Muscle layer of colon (tissue), 2 donors: ENCODE results near the gene SORCS1.

Experiments
- H3K27ac ChIP-seq: one replicate; pipeline ENCODE4 v1.7.0; 2013; ENCODE audit warnings: low read depth, mild to moderate bottlenecking, low read length, moderate library complexity
- H3K27me3 ChIP-seq, 2 donors: one replicate each; pipeline ENCODE4 v1.7.0; 2013; ENCODE audit warnings: low read length in 2 of 2, mild to moderate bottlenecking in 2 of 2; ENCODE audit not compliant: insufficient read depth in 2 of 2, control insufficient read depth in 1 of 2
- H3K36me3 ChIP-seq: one replicate; pipeline ENCODE4 v1.7.0; 2013; ENCODE audit warnings: mild to moderate bottlenecking, low read length; ENCODE audit not compliant: insufficient read depth
- H3K4me1 ChIP-seq: one replicate; pipeline ENCODE4 v1.7.0; 2013; ENCODE audit warnings: mild to moderate bottlenecking, low read length; ENCODE audit not compliant: insufficient read depth
- H3K4me3 ChIP-seq, 2 donors: one replicate each; pipeline ENCODE4 v1.7.0; 2013; ENCODE audit warnings: low read length in 2 of 2, low read depth in 1 of 2, mild to moderate bottlenecking in 1 of 2, moderate library complexity in 1 of 2
- H3K9ac ChIP-seq: one replicate; pipeline ENCODE4 v1.7.0; 2013; ENCODE audit warnings: low read length
- H3K9me3 ChIP-seq: one replicate; pipeline ENCODE4 v1.7.0; 2013; ENCODE audit warnings: mild to moderate bottlenecking, low read length
- donor health status: abdominal sarcoma.
- donor health status: Adenocarcinoma of cecum.

Gene SORCS1

DNA sequence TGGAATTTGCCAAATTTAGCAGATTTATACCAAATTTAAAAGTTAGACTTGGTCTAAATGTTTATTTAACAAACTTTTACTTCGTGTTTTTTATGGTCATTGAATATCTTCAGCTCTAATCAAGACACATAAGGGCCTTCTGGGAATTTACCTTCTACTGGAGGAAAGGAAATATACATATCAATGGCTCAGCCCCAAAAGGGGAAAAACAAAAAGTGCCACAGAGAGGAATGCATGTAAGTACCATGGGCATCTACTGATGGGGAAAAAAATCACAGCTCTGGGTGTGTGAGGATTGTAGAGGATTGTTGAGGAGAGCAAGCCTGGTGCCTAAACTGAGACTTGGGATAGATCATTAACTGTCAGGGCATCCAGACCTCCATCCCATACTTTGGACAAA is 260.3 kb downstream of the SORCS1 start:
- Histone ChIP-seq H3K9ac (no peak overlapping the region), H3K36me3 (no peaks in the 10 kb centered on the region), H3K9me3 (no peaks in the 10 kb centered on the region), H3K27ac (no peak overlapping the region), H3K4me1 (no peaks in the 10 kb centered on the region), H3K27me3 (no peaks in the 10 kb centered on the region), H3K4me3 (no peak overlapping the region)

DNA sequence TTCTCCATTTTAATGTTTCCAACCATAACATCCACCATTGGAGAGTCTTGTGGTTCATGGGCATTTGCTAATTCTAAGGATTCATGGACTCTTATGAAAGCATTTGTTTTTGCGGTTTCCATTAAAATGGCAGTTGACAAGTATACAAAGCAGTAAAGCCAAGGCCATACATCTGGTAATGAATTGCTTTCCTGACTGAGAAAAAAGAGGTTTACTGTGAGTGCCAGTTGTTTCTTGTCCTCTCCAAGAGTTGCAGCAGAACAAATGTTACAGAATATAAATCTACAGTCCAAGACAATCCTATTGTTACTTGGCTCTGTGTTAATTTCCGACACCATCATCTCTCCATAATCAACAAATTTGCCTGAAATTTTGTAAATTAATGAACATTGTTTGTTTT is 261.3 kb downstream of the SORCS1 start:
- H3K9me3 ChIP-seq: no peaks in the 10 kb centered on the region
- H3K4me1 ChIP-seq: peaks cover 7% of the 10 kb centered on the region
- H3K27me3 ChIP-seq: no peaks in the 10 kb centered on the region
- H3K27ac ChIP-seq: no peak overlapping the region
- no peaks in the 10 kb centered on the region for H3K36me3 ChIP-seq
- H3K4me3 ChIP-seq: no peak overlapping the region
- H3K9ac ChIP-seq: no peak overlapping the region

DNA sequence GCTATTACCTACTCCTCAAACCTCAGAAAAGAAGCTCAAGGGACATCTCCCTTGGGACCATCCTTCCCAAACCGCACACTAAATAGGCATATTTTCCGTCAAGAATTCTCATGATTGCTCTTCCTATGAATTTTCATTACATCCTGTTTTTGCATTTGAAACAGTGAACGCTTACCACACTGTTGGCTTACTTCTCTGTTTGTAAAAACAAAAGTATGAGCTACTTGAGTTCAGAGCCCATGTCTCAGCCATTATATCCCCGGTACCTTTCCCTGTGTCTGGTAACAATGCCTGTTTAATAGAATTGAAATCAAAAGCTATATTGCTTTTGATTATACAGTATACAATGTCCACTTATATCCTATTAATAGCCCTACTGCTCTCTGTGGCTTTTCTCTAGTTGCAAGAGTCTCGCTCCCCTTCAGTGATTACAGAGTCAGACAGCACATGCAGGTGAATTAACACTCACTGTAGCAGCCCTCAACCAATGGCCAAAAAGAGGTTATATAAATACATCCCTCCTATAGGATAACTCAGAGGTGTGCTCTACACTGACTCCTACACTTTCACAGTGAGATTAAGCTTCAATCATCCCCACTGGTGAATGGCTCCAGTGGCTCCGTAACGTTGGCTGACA is 264.4 kb downstream of the SORCS1 start:
- Histone ChIP-seq H3K4me3 (no peak overlapping the region), H3K27ac (no peak overlapping the region), H3K9ac (no peak overlapping the region), H3K9me3 (no peaks in the 10 kb centered on the region), H3K36me3 (no peaks in the 10 kb centered on the region), H3K4me1 (peaks cover 18% of the 10 kb centered on the region), H3K27me3 (no peaks in the 10 kb centered on the region)

DNA sequence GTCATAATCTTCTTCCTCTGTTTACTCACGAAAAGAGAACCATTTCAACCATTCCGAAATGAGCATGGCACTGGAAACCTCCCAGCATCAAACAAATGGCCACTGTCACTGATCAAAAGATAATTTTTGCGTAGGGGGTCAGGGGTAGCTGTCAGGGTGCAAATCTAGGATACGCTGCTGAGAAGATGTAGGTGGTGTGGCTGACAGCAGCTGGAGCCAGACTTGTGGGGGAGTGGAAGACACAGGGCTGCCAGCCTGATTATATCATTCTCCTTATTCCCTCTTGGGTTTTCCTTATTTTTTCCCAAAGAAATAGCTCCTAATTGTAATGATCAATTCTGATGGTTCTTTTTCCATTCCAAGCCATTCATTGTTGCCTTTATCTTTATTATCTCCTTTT is 266.1 kb downstream of the SORCS1 start:
- H3K27me3 ChIP-seq: no peaks in the 10 kb centered on the region
- no peak overlapping the region for H3K9ac ChIP-seq
- no peaks in the 10 kb centered on the region for H3K36me3 ChIP-seq
- peaks cover 32% of the 10 kb centered on the region for H3K4me1 ChIP-seq
- no peak overlapping the region for H3K4me3 ChIP-seq
- no peaks in the 10 kb centered on the region for H3K9me3 ChIP-seq
- no peak overlapping the region for H3K27ac ChIP-seq

DNA sequence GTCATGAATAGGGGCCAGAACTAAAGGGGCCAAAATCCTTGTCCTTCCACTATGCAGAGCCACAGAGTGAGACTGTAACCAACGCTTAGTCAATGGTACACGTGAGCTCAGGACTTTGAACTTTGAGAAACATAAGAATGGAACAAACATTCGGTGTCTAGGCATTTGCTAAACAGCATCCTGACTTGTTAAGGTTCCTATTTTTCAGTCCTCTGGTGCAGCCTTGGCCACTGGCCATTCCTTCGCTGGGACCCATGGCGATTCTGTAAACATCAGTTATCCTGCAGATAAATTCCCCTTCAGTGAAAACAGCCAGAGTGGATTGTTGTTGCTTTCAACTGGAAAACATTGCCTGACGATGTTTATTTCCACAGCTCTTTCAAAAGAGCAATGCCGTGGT is 266.8 kb downstream of the SORCS1 start:
- Histone ChIP-seq H3K27me3 (no peaks in the 10 kb centered on the region), H3K4me3 (no peak overlapping the region), H3K27ac (no peak overlapping the region), H3K36me3 (no peaks in the 10 kb centered on the region), H3K9me3 (no peaks in the 10 kb centered on the region), H3K9ac (no peak overlapping the region), H3K4me1 (peaks cover 34% of the 10 kb centered on the region)

DNA sequence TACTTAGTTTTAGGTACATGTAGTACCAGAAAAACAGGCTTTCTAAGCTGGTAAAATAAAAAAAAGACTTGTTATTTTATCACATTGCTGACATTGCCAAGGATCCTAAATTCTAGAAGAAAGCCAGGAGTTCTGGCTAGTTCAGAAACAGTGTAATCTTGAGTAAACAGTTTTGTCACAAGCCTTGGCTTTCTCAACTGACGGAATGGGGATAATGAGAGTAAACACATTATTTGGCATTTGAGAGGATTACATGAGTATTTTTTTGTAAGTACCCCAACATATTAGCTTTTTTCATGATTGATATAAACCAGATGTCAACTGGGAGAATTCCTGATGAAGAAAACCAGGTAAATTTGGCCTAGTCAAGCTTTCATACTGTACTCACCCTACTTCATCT is 269.8 kb downstream of the SORCS1 start:
- Histone ChIP-seq H3K27ac (peak overlapping the region; percentile 4), H3K9me3 (no peaks in the 10 kb centered on the region)

DNA sequence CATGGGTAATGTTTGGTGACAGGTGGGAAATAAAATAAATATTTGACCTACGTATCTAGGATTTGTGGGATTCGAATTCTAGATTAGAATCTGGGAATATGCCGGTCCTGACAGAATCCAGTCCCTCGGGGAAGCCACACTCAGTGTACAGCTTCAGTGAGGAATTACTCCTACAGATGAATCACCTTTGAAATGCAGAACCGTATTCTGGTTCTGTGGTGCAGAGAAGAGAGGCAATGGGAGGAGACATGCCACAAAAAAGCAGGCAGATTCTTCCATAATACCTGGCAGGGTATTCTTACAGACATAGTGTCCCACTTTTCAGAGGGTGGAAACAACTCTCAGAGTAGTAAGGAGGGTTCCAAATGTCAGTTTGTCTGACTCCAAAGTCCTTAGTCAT is 286.9 kb downstream of the SORCS1 start:
- no peaks in the 10 kb centered on the region for H3K4me1 ChIP-seq
- H3K36me3 ChIP-seq: no peaks in the 10 kb centered on the region
- no peaks in the 10 kb centered on the region for H3K9me3 ChIP-seq
- no peak overlapping the region for H3K4me3 ChIP-seq
- no peak overlapping the region for H3K9ac ChIP-seq
- H3K27ac ChIP-seq: no peak overlapping the region
- no peaks in the 10 kb centered on the region for H3K27me3 ChIP-seq

More for the DNA sequence above, 269.8 kb downstream of the SORCS1 start:
- Histone ChIP-seq H3K27me3 (no peaks in the 10 kb centered on the region), H3K9ac (no peak overlapping the region), H3K4me1 (peaks cover 34% of the 10 kb centered on the region), H3K4me3 (no peak overlapping the region), H3K36me3 (no peaks in the 10 kb centered on the region)

DNA sequence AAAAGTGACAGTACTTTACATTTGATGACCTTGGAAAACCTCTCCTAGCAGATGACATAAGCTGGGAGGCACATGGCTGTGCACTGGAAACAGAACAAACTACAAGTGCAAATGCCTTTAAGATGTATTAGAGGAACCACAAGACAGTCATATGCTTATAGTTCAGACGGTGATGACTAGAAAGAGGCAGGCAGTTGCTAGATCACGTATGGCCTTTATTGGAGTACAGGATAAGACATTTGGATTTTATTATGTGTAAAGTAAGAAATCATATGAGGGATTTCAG is 290.0 kb downstream of the SORCS1 start:
- Histone ChIP-seq H3K4me3 (no peak overlapping the region), H3K27me3 (no peaks in the 10 kb centered on the region), H3K9me3 (no peaks in the 10 kb centered on the region), H3K36me3 (no peaks in the 10 kb centered on the region), H3K4me1 (no peaks in the 10 kb centered on the region), H3K27ac (no peak overlapping the region), H3K9ac (no peak overlapping the region)

DNA sequence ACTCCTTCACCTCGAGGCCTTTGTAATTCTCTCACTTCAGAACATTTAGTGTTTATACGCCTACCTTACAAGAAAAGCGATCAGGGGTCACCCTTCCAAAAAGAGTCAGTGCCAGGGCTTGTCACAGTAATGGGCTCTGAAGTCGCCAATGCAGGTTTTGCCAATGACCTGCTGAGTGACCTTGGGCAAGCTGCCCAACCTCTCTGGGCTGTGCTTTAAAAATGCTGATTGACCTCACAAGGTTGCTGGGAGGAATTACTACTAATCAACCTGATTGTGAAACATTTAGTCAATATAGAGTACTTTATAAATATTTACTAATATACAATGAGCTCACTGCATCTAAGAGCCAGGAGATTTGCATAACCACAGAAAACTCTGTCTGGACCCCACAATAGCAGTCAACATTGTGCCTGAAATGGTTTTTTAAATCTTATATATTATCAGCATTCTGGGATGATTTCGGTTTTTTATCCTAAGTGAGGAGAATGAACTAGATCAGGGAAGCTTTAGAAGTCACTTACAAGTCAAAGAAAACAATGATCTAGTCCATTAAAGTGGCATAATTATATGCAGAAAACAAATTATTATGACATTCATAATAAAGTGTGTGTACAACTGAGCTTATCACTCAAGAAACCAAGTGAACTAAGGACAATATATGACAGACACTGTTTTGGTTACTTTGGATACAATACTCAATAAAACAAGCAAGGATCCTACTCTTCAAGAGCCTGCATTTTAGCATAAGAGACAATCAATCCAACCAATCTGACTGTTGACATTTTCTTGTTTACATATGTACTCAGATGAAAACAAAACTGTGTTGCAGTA is 290.5 kb downstream of the SORCS1 start:
- Histone ChIP-seq H3K27ac (no peak overlapping the region), H3K9me3 (no peaks in the 10 kb centered on the region), H3K4me3 (no peak overlapping the region), H3K9ac (no peak overlapping the region), H3K36me3 (no peaks in the 10 kb centered on the region), H3K27me3 (no peaks in the 10 kb centered on the region), H3K4me1 (no peaks in the 10 kb centered on the region)

DNA sequence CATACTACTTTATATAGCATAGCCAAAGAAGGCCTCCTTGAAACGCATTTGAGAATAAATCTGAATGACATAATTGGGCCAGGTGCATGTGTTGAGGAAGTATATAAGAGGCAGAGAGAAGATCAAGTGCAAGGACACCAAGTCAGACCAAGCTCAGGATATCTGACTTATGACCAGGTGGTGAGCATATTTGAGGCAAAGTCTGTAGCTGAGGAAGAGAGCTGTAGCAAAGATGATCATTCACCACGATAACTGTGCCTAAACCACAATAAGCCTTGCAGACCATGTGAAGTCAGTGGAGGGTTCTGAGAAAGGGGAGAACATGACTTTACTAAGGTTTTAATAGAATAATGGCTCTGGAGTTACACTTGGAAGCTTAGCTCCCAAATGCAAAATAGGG is 292.3 kb downstream of the SORCS1 start:
- H3K4me1 ChIP-seq: no peaks in the 10 kb centered on the region
- no peaks in the 10 kb centered on the region for H3K27me3 ChIP-seq
- no peaks in the 10 kb centered on the region for H3K9me3 ChIP-seq
- no peak overlapping the region for H3K27ac ChIP-seq
- no peak overlapping the region for H3K9ac ChIP-seq
- no peaks in the 10 kb centered on the region for H3K36me3 ChIP-seq
- no peak overlapping the region for H3K4me3 ChIP-seq

DNA sequence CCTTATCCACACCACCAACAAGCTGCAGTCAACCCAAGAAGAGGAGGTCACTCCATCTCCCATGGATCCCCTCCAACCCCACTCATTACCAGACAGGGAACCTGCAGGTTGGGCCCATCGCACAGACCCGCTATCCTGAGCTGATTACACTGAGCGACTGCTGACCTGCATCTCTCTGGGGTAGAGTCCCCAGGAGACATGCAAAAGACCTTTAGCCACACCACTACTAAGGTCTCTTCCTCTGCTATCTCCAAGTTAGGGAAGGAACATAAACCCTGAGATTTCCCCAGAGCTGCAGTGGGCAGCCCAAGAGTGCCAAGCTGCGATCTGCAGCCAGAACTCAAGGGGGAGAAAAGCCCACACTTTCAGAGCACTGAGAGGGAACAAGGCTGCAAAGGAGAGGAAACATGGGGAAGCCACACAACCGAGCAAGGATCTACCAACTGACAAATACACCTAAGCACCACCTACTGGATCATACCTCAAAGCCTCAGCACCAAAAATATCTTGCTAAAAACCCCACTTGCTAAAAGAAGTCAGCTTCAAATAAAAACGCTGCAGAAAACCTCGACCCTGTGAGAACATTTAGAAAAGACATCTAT is 298.2 kb downstream of the SORCS1 start:
- Histone ChIP-seq H3K36me3 (no peaks in the 10 kb centered on the region), H3K9ac (no peak overlapping the region), H3K27ac (no peak overlapping the region), H3K9me3 (no peaks in the 10 kb centered on the region), H3K4me1 (no peaks in the 10 kb centered on the region), H3K27me3 (no peaks in the 10 kb centered on the region), H3K4me3 (no peak overlapping the region)

DNA sequence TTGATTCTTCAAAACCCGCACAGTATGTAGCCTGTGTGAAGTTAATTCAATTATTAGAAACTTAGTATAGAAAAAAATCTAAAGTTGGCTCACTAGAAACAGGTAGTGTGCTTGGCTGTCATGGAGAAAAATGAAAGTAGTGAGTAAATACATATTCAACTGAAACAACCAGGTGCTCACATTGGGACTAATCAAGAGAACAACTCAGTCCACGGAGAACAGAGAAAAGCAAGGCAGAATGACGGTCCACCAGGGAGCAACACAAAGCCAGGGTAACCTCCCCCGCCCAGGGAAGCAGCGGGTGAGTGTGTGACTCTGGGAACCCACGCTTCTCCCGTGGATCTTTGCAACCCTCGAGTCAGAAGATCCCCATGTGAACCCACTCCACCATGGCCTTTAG is 300.5 kb downstream of the SORCS1 start:
- Histone ChIP-seq H3K27me3 (no peaks in the 10 kb centered on the region), H3K9me3 (no peaks in the 10 kb centered on the region)

More for the DNA sequence above, 300.5 kb downstream of the SORCS1 start:
- Histone ChIP-seq H3K27ac (no peak overlapping the region), H3K4me3 (no peak overlapping the region), H3K36me3 (no peaks in the 10 kb centered on the region), H3K9ac (no peak overlapping the region), H3K4me1 (no peaks in the 10 kb centered on the region)
